Measurements from ENCODE around the gene SPDYE1.

Gene SPDYE1

GRCh38 chr7:44057849-44058758 lies 60.4 kb downstream of the SPDYE1 start:
- TF ChIP-seq, protein P1, sequence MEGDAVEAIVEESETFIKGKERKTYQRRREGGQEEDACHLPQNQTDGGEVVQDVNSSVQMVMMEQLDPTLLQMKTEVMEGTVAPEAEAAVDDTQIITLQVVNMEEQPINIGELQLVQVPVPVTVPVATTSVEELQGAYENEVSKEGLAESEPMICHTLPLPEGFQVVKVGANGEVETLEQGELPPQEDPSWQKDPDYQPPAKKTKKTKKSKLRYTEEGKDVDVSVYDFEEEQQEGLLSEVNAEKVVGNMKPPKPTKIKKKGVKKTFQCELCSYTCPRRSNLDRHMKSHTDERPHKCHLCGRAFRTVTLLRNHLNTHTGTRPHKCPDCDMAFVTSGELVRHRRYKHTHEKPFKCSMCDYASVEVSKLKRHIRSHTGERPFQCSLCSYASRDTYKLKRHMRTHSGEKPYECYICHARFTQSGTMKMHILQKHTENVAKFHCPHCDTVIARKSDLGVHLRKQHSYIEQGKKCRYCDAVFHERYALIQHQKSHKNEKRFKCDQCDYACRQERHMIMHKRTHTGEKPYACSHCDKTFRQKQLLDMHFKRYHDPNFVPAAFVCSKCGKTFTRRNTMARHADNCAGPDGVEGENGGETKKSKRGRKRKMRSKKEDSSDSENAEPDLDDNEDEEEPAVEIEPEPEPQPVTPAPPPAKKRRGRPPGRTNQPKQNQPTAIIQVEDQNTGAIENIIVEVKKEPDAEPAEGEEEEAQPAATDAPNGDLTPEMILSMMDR (conservative IDR thresholded peaks at IDR 0.05; ENCODE audit: low read depth, low read length) = no peak
- DNase-seq (ENCODE audit: low read depth) = no peak
- H3K4me3 ChIP-seq (ENCODE audit: low read length) = no peak overlapping the region

- H3K4me3 ChIP-seq (ENCODE audit: low read length) = no peak overlapping the region
- DNase-seq (ENCODE audit: low read depth) = no peak
- TF ChIP-seq, protein P1 (conservative IDR thresholded peaks at IDR 0.05; ENCODE audit: low read depth, low read length) = no peak
These were observed 61.1 kb downstream of the SPDYE1 start for GRCh38 chr7:44058759-44059218.

GRCh38 chr7:44059219-44060090 lies 61.8 kb downstream of the SPDYE1 start:
- no peak for DNase-seq (ENCODE audit: low read depth)
- TF ChIP-seq, protein P1 (conservative IDR thresholded peaks at IDR 0.05; ENCODE audit: low read depth, low read length) = no peak

More at GRCh38 chr7:44059219-44060090, 61.8 kb downstream of the SPDYE1 start:
- H3K4me3 ChIP-seq (ENCODE audit: low read length) = no peak overlapping the region

All from retinal pigment epithelial cell (primary cell).